ENCODE data around the gene MC3R.

MC3R gene

GRCh38 chr20:56223352-56223751, 25.2 kb upstream of the MC3R start:
- DNase-seq (ENCODE audit: low spot score) = no peak
- TF ChIP-seq, protein P1, sequence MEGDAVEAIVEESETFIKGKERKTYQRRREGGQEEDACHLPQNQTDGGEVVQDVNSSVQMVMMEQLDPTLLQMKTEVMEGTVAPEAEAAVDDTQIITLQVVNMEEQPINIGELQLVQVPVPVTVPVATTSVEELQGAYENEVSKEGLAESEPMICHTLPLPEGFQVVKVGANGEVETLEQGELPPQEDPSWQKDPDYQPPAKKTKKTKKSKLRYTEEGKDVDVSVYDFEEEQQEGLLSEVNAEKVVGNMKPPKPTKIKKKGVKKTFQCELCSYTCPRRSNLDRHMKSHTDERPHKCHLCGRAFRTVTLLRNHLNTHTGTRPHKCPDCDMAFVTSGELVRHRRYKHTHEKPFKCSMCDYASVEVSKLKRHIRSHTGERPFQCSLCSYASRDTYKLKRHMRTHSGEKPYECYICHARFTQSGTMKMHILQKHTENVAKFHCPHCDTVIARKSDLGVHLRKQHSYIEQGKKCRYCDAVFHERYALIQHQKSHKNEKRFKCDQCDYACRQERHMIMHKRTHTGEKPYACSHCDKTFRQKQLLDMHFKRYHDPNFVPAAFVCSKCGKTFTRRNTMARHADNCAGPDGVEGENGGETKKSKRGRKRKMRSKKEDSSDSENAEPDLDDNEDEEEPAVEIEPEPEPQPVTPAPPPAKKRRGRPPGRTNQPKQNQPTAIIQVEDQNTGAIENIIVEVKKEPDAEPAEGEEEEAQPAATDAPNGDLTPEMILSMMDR (IDR thresholded peaks at IDR 0.05; ENCODE audit: extremely low read depth, missing control alignments) = no peak

- TF ChIP-seq, protein P1 (IDR thresholded peaks at IDR 0.05; ENCODE audit: extremely low read depth, missing control alignments) = no peak
- no peak for DNase-seq (ENCODE audit: low spot score)
These were observed 20.5 kb upstream of the MC3R start for GRCh38 chr20:56228021-56228420.

- TF ChIP-seq, protein P1 (IDR thresholded peaks at IDR 0.05; ENCODE audit: extremely low read depth, missing control alignments) = no peak
These were observed 18.7 kb upstream of the MC3R start for GRCh38 chr20:56229812-56230211.

DNA sequence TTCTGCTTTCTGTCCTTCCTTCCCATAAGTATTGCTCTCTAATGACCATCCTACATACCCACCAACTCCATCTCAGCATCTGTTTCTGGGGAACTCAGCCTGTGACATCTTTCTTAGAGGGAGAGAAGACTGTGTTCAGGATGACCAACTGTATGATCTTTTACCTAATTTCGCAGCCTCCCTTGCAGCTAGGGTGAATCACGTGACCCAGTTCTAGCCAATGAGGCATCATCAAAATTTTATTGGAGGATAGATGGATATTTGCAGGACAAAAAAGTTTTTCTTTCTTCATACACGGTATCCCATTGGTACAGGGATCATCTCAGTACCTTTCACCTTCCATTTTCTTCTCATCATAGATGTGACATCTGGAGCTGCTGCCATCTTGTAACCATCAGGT, 14.4 kb upstream of the MC3R start:
- TF ChIP-seq, protein P1 (IDR thresholded peaks at IDR 0.05; ENCODE audit: extremely low read depth, missing control alignments) = no peak
- no peak for DNase-seq (ENCODE audit: low spot score)

More at GRCh38 chr20:56229812-56230211, 18.7 kb upstream of the MC3R start:
- DNase-seq (ENCODE audit: low spot score) = no peak

GRCh38 chr20:56237335-56237734, 11.2 kb upstream of the MC3R start:
- TF ChIP-seq, protein P1 (IDR thresholded peaks at IDR 0.05; ENCODE audit: extremely low read depth, missing control alignments) = no peak
- DNase-seq (ENCODE audit: low spot score) = no peak

DNA sequence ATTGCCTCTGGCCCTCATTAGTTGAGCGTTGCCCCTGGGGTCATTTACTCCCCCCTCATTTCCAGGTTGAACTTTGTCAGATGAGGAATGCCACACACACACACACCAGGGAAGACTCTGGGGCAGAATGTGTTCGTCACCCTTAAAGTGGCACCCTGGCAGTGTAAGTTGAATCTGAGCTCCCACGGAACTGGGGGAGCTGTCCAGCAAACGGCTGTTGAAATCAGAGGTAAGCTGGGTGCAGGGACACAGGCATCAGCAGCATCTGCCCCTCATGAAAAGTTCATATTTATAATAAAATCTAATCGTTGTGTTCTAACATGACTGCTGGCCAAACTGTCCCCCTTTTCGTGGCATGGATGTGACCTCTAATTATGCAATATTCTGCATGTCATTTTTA, 4.3 kb upstream of the MC3R start:
- TF ChIP-seq, protein P1 (IDR thresholded peaks at IDR 0.05; ENCODE audit: extremely low read depth, missing control alignments) = no peak
- DNase-seq (ENCODE audit: low spot score) = no peak

DNA sequence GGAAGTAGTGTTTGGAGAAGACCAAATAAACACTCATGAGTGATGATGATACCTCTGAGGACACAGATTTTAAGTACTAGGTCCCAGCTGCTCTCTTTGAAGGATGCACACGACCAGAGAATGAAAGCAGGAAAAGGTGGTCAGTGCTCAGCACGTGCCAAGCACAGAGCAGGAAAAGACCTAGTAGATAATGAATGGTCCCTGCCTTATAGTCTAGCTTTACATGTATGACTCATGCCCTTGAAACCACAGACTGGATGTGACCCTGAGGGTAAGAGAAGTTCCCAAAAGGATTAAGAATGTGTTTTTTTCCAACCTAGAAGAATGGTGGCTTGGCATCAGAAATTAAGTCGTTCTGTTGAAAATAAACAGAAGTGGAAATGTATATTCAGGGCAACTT, 2.8 kb upstream of the MC3R start:
- TF ChIP-seq, protein P1 (IDR thresholded peaks at IDR 0.05; ENCODE audit: extremely low read depth, missing control alignments) = no peak

More for the DNA sequence above, 2.8 kb upstream of the MC3R start:
- no peak for DNase-seq (ENCODE audit: low spot score)
